HEK293 (cell line): Measurements from ENCODE around the gene AURKB.
A peak's percentile ranks its signal among the peaks of the same experiment; 100 is the strongest.

Source experiments
- CTCF ChIA-PET: fragments of 350-600 bp; formaldehyde crosslinking; extraction: SDS; loops from one replicate; lab custom pipeline; 2021; ENCODE audit warnings: antibody characterized with exemption; lab: Yijun Ruan, JAX
- POLR2A ChIA-PET: fragments of 300-600 bp; formaldehyde crosslinking; extraction: SDS; loops from one replicate; lab custom pipeline; 2020; ENCODE audit warnings: antibody characterized with exemption, inconsistent platforms; lab: Yijun Ruan, JAX
- H3K27ac ChIP-seq: fragments of 200-500 bp; sonication (Bioruptor generic); 2 replicates; pipeline ENCODE4 v1.5.1; 2014; ENCODE audit warnings: low read depth, low read length, control low read depth, inconsistent platforms; ENCODE audit errors: extremely low read depth
- H3K36me3 ChIP-seq, 2 experiments: fragments of 200-500 bp in 1 of 2; sonication (Bioruptor generic) in 1 of 2; 1 replicate in 1 of 2; 2 replicates in 1 of 2; pipeline ENCODE4 v1.5.1; 2014 to 2017; ENCODE audit warnings: inconsistent platforms in 2 of 2, low read length in 2 of 2; ENCODE audit not compliant: control insufficient read depth in 2 of 2, insufficient read depth in 1 of 2
- H3K4me1 ChIP-seq: fragments of 200-500 bp; sonication (Bioruptor generic); 2 replicates; pipeline ENCODE4 v1.5.1; 2014; ENCODE audit warnings: mild to moderate bottlenecking, low read length, inconsistent platforms; ENCODE audit not compliant: control insufficient read depth, insufficient read depth
- H3K4me3 ChIP-seq: 2 replicates; pipeline ENCODE4 v1.5.1; 2011; ENCODE audit warnings: low read depth, mild to moderate bottlenecking, control low read depth, low read length, moderate library complexity
- H3K9me3 ChIP-seq: fragments of 200-500 bp; sonication (Bioruptor generic); 2 replicates; pipeline ENCODE4 v1.5.1; 2014; ENCODE audit warnings: low read depth, low read length, inconsistent platforms; ENCODE audit not compliant: control insufficient read depth, insufficient read depth
- AEBP2 ChIP-seq: fragments of 450-650 bp; formaldehyde crosslinking; IDR thresholded peaks from 2 replicates; pipeline ENCODE4 v1.5.1; 2016; ENCODE audit warnings: missing biosample characterization, missing genetic modification characterization, borderline replicate concordance
- GLIS1 ChIP-seq: fragments of 450-650 bp; formaldehyde crosslinking; IDR thresholded peaks from 2 replicates; pipeline ENCODE4 v1.5.1; 2016; ENCODE audit warnings: missing biosample characterization, missing genetic modification characterization
- KLF10 ChIP-seq: fragments of 450-650 bp; IDR thresholded peaks from 2 replicates; pipeline ENCODE4 v1.5.1; 2018; ENCODE audit warnings: missing biosample characterization, mild to moderate bottlenecking, missing genetic modification characterization
- SP2 ChIP-seq: fragments of 450-650 bp; formaldehyde crosslinking; IDR thresholded peaks from 2 replicates; pipeline ENCODE4 v1.5.1; 2016; ENCODE audit warnings: missing biosample characterization, missing genetic modification characterization
- TRIM28 ChIP-seq: IDR thresholded peaks from 2 replicates; pipeline ENCODE4 v1.6.1; 2011; ENCODE audit warnings: low read length, control low read depth, borderline replicate concordance
- YY1 ChIP-seq: fragments of 450-650 bp; formaldehyde crosslinking; IDR thresholded peaks from 2 replicates; pipeline ENCODE4 v1.5.1; 2018; ENCODE audit warnings: missing biosample characterization, missing genetic modification characterization
- ZBTB26 ChIP-seq: fragments of 450-650 bp; formaldehyde crosslinking; optimal IDR thresholded peaks from 2 replicates; pipeline ENCODE3; 2016; ENCODE audit warnings: missing biosample characterization, mild to moderate bottlenecking, missing genetic modification characterization
- ZBTB49 ChIP-seq: fragments of 450-650 bp; formaldehyde crosslinking; IDR thresholded peaks from 2 replicates; pipeline ENCODE4 v1.5.1; 2016; ENCODE audit warnings: missing biosample characterization, missing genetic modification characterization, low read depth
- ZBTB7A ChIP-seq: fragments of 450-650 bp; formaldehyde crosslinking; IDR thresholded peaks from 2 replicates; pipeline ENCODE4 v1.5.1; 2016; ENCODE audit warnings: low read depth, missing biosample characterization, missing genetic modification characterization
- ZFP37 ChIP-seq: fragments of 450-650 bp; formaldehyde crosslinking; IDR thresholded peaks from 2 replicates; pipeline ENCODE4 v1.5.1; 2016; ENCODE audit warnings: missing biosample characterization, missing genetic modification characterization
- ZNF140 ChIP-seq: fragments of 450-650 bp; formaldehyde crosslinking; IDR thresholded peaks from 2 replicates; pipeline ENCODE4 v1.5.1; 2016; ENCODE audit warnings: missing biosample characterization, missing genetic modification characterization
- ZNF248 ChIP-seq: fragments of 450-650 bp; formaldehyde crosslinking; IDR thresholded peaks from 2 replicates; pipeline ENCODE4 v1.5.1; 2017; ENCODE audit warnings: missing biosample characterization, missing genetic modification characterization
- ZNF280D ChIP-seq: fragments of 450-650 bp; formaldehyde crosslinking; IDR thresholded peaks from 2 replicates; pipeline ENCODE4 v1.5.1; 2016; ENCODE audit warnings: missing biosample characterization, missing genetic modification characterization
- ZNF350 ChIP-seq: fragments of 450-650 bp; formaldehyde crosslinking; IDR thresholded peaks from 2 replicates; pipeline ENCODE4 v1.5.0; 2017; ENCODE audit warnings: missing biosample characterization, mild to moderate bottlenecking, missing genetic modification characterization
- ZNF362 ChIP-seq: fragments of 450-650 bp; formaldehyde crosslinking; IDR thresholded peaks from 2 replicates; pipeline ENCODE4 v1.5.1; 2016; ENCODE audit warnings: missing biosample characterization, missing genetic modification characterization
- ZNF366 ChIP-seq: fragments of 450-650 bp; formaldehyde crosslinking; conservative IDR thresholded peaks from 2 replicates; pipeline ENCODE4 v1.5.1; 2016; ENCODE audit warnings: missing biosample characterization, missing genetic modification characterization
- ZNF404 ChIP-seq: fragments of 450-650 bp; formaldehyde crosslinking; IDR thresholded peaks from 2 replicates; pipeline ENCODE4 v1.5.1; 2017; ENCODE audit warnings: missing biosample characterization, missing genetic modification characterization
- ZNF433 ChIP-seq: fragments of 450-650 bp; formaldehyde crosslinking; IDR thresholded peaks from 2 replicates; pipeline ENCODE4 v1.5.1; 2016; ENCODE audit warnings: missing biosample characterization, missing genetic modification characterization, low read depth
- ZNF473 ChIP-seq: fragments of 450-650 bp; formaldehyde crosslinking; IDR thresholded peaks from 2 replicates; pipeline ENCODE4 v1.5.1; 2017; ENCODE audit warnings: missing biosample characterization, missing genetic modification characterization
- ZNF488 ChIP-seq: fragments of 450-650 bp; formaldehyde crosslinking; IDR thresholded peaks from 2 replicates; pipeline ENCODE4 v1.5.1; 2016; ENCODE audit warnings: missing biosample characterization, missing genetic modification characterization
- ZNF501 ChIP-seq: fragments of 450-650 bp; formaldehyde crosslinking; IDR thresholded peaks from 2 replicates; pipeline ENCODE4 v1.5.1; 2016; ENCODE audit warnings: missing biosample characterization, missing genetic modification characterization
- ZNF549 ChIP-seq: fragments of 450-650 bp; IDR thresholded peaks from 2 replicates; pipeline ENCODE4 v1.5.1; 2018; ENCODE audit warnings: missing biosample characterization, missing genetic modification characterization, mild to moderate bottlenecking, inconsistent platforms, moderate library complexity
- ZNF555 ChIP-seq: fragments of 450-650 bp; formaldehyde crosslinking; conservative IDR thresholded peaks from 2 replicates; pipeline ENCODE4 v1.5.1; 2017; ENCODE audit warnings: missing biosample characterization, mild to moderate bottlenecking, missing genetic modification characterization, inconsistent platforms
- ZNF664 ChIP-seq: fragments of 450-650 bp; formaldehyde crosslinking; IDR thresholded peaks from 2 replicates; pipeline ENCODE4 v1.5.1; 2016; ENCODE audit warnings: missing biosample characterization, missing genetic modification characterization
- ZNF747 ChIP-seq: fragments of 450-650 bp; formaldehyde crosslinking; IDR thresholded peaks from 2 replicates; pipeline ENCODE4 v1.5.1; 2016; ENCODE audit warnings: missing biosample characterization, missing genetic modification characterization
- ZNF837 ChIP-seq: fragments of 450-650 bp; formaldehyde crosslinking; IDR thresholded peaks from 2 replicates; pipeline ENCODE4 v1.5.1; 2016; ENCODE audit warnings: missing biosample characterization, missing genetic modification characterization

AURKB gene

GRCh38 chr17:8189711-8190477 is 20.5 kb downstream of the AURKB start, which contains the start of gene BORCS6:
Gene BORCS6, minus strand, starts transcription at chr17:8190180. Its CDS starts 40 bp downstream, at chr17:8190140.
- Histone ChIP-seq H3K4me3 (peak within 1 kb of the TSS; percentile 75), H3K4me1 (peaks cover 13% of the 10 kb centered on the region), H3K36me3 (no peaks in the 10 kb centered on the region), H3K9me3 (no peaks in the 10 kb centered on the region), H3K27ac (peak within 1 kb of the TSS; percentile 75; the same call in 1 of the 2 replicates)
- ChIA-PET POLR2A (interaction anchor here (0.6 to 13.9 kb wide), 19 partner anchors 9 to 502 kb away, joined by 3 to 394 read pairs (median 4); partner anchors contain the start of genes AURKB, CTC1, SLC25A35 and TP53), CTCF (interaction anchor here (0.5 to 1.1 kb wide), 8 partner anchors 14 to 1178 kb away, joined by 3 to 5 read pairs (median 4); partner anchors contain the start of gene TMEM107)
- TF ChIP-seq YY1 (peak; percentile 59; the same call in 1 of the 2 replicates), ZNF549 (tag by site-specific recombination) (no peak), AEBP2 (no peak), ZNF140 (no peak), ZNF366 (tag by site-specific recombination) (peak; percentile 63), ZNF747 (tag by site-specific recombination) (no peak), KLF10 (tag by site-specific recombination) (peak; percentile 82), SP2 (tag by site-specific recombination) (peak; percentile 97), ZNF488 (tag by site-specific recombination) (no peak), ZFP37 (tag by site-specific recombination) (no peak), ZNF664 (tag by site-specific recombination) (no peak), ZNF350 (tag by site-specific recombination) (no peak), ZBTB26 (tag by site-specific recombination) (peak; percentile 70), ZNF433 (tag by site-specific recombination) (no peak), ZNF473 (tag by site-specific recombination) (no peak), ZNF837 (no peak), TRIM28 (no peak), ZNF248 (tag by site-specific recombination) (no peak), ZNF362 (tag by site-specific recombination) (no peak), ZNF280D (tag by site-specific recombination) (no peak), ZNF501 (peak; percentile 70; the same call in 1 of the 2 replicates), GLIS1 (tag by site-specific recombination) (peak; percentile 84), ZBTB49 (tag by site-specific recombination) (no peak), ZNF555 (no peak), ZBTB7A (tag by site-specific recombination) (no peak), ZNF404 (tag by site-specific recombination) (no peak)
